ES-I3 (cell line): ENCODE measurements around the gene AURKAIP1.

Source experiments
- H3K36me3 ChIP-seq: 2 replicates; pipeline ENCODE4 v1.6.1; 2013; ENCODE audit warnings: mild to moderate bottlenecking, low read length, control low read depth, moderate library complexity; ENCODE audit not compliant: insufficient read depth
- H3K4me1 ChIP-seq: 2 replicates; pipeline ENCODE4 v1.6.1; 2013; ENCODE audit warnings: mild to moderate bottlenecking, control low read depth, low read length; ENCODE audit not compliant: insufficient read depth
- H3K9ac ChIP-seq: 2 replicates; pipeline ENCODE4 v1.6.1; 2013; ENCODE audit warnings: low read depth, mild to moderate bottlenecking, low read length, moderate library complexity
- H3K9me3 ChIP-seq: 2 replicates; pipeline ENCODE4 v1.6.1; 2013; ENCODE audit warnings: mild to moderate bottlenecking, low read length, moderate library complexity; ENCODE audit not compliant: control insufficient read depth, insufficient read depth

AURKAIP1 gene

DNA sequence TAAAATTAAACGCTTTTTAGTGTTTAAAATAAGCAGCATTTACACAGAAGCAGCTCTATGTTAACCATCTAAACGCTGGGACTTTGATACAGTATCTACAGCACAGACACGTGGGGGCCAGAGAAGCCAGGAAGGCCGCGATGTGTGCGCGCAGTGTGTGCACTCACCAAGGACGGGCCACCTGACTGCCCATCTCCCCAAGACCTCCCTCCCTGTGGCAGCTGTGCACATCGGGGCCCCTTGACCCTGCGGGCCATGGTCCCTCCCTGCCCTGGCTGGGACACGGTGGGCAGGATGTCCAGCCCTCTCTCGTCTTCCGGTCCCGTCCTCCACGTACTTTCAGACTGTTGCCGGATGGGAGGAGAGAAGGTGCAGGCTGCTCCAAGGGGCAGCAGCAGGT lies 39.7 kb downstream of the AURKAIP1 start:
- H3K9ac ChIP-seq, result no peak overlapping the region

DNA sequence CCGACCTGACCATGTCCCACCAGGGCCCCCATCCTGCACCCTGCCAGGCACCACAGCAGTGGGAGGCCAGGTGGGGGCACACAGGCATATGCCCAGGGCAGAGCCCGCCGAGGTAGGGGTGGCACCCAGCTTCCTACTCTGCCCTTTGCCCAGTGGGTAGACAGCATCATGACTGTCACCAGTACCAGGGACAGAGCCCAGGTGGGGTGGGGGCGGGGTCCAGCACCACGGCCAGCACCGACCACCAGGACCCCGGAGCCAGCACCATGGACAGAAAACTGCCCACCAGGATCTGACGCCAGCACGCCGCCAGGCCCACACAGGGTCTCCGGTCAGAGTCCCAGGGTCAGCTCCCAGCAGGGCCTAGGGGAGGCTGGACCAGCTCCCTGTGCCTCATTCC lies 40.2 kb downstream of the AURKAIP1 start:
- no peaks in the 10 kb centered on the region for H3K4me1 ChIP-seq

More for the DNA sequence above, 39.7 kb downstream of the AURKAIP1 start:
- Histone ChIP-seq H3K9me3 (no peaks in the 10 kb centered on the region), H3K4me1 (no peaks in the 10 kb centered on the region), H3K36me3 (no peaks in the 10 kb centered on the region)

GRCh38 chr1:1333551-1334241 lies 41.3 kb downstream of the AURKAIP1 start:
- H3K36me3 ChIP-seq, result no peaks in the 10 kb centered on the region
- no peaks in the 10 kb centered on the region for H3K4me1 ChIP-seq
- no peak overlapping the region for H3K9ac ChIP-seq
- H3K9me3 ChIP-seq, result no peaks in the 10 kb centered on the region

More for the DNA sequence above, 40.2 kb downstream of the AURKAIP1 start:
- Histone ChIP-seq H3K9ac (no peak overlapping the region), H3K9me3 (no peaks in the 10 kb centered on the region), H3K36me3 (no peaks in the 10 kb centered on the region)

DNA sequence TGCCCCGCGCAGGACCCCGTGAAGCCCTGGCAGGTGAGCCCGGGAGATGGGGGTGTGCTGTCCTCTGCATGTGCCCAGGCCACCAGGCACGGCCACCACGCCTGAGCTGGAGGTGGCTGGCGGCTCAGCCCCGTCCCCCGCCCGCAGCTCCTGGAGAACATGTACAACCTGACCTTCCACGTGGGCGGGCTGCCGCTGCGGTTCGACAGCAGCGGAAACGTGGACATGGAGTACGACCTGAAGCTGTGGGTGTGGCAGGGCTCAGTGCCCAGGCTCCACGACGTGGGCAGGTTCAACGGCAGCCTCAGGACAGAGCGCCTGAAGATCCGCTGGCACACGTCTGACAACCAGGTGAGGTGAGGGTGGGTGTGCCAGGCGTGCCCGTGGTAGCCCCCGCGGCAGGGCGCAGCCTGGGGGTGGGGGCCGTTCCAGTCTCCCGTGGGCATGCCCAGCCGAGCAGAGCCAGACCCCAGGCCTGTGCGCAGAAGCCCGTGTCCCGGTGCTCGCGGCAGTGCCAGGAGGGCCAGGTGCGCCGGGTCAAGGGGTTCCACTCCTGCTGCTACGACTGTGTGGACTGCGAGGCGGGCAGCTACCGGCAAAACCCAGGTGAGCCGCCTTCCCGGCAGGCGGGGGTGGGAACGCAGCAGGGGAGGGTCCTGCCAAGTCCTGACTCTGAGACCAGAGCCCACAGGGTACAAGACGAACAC lies 42.1 kb downstream of the AURKAIP1 start:
- Histone ChIP-seq H3K9ac (no peak overlapping the region), H3K9me3 (no peaks in the 10 kb centered on the region), H3K36me3 (no peaks in the 10 kb centered on the region), H3K4me1 (no peaks in the 10 kb centered on the region)

- no peak overlapping the region for H3K9ac ChIP-seq
- H3K36me3 ChIP-seq, result no peaks in the 10 kb centered on the region
- H3K4me1 ChIP-seq, result no peaks in the 10 kb centered on the region
- H3K9me3 ChIP-seq, result no peaks in the 10 kb centered on the region
Observed at GRCh38 chr1:1332031-1332755, 42.8 kb downstream of the AURKAIP1 start.

DNA sequence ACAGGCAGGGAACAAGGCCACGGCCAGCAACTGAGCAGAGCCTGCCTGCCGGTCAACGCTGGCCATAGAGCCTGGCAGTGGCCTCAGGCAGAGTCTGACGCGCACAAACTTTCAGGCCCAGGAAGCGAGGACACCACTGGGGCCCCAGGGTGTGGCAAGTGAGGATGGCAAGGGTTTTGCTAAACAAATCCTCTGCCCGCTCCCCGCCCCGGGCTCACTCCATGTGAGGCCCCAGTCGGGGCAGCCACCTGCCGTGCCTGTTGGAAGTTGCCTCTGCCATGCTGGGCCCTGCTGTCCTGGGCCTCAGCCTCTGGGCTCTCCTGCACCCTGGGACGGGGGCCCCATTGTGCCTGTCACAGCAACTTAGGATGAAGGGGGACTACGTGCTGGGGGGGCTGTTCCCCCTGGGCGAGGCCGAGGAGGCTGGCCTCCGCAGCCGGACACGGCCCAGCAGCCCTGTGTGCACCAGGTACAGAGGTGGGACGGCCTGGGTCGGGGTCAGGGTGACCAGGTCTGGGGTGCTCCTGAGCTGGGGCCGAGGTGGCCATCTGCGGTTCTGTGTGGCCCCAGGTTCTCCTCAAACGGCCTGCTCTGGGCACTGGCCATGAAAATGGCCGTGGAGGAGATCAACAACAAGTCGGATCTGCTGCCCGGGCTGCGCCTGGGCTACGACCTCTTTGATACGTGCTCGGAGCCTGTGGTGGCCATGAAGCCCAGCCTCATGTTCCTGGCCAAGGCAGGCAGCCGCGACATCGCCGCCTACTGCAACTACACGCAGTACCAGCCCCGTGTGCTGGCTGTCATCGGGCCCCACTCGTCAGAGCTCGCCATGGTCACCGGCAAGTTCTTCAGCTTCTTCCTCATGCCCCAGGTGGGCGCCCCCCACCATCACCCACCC lies 43.7 kb downstream of the AURKAIP1 start, which contains the start of gene TAS1R3:
TSS of gene TAS1R3 (plus strand) at position 213 of the 898 bp plus-strand sequence. CDS start at position 279, 66 bp downstream.
- Histone ChIP-seq H3K4me1 (no peaks in the 10 kb centered on the region), H3K9ac (no peak within 1 kb of the TSS), H3K9me3 (no peaks in the 10 kb centered on the region), H3K36me3 (no peaks in the 10 kb centered on the region)

DNA sequence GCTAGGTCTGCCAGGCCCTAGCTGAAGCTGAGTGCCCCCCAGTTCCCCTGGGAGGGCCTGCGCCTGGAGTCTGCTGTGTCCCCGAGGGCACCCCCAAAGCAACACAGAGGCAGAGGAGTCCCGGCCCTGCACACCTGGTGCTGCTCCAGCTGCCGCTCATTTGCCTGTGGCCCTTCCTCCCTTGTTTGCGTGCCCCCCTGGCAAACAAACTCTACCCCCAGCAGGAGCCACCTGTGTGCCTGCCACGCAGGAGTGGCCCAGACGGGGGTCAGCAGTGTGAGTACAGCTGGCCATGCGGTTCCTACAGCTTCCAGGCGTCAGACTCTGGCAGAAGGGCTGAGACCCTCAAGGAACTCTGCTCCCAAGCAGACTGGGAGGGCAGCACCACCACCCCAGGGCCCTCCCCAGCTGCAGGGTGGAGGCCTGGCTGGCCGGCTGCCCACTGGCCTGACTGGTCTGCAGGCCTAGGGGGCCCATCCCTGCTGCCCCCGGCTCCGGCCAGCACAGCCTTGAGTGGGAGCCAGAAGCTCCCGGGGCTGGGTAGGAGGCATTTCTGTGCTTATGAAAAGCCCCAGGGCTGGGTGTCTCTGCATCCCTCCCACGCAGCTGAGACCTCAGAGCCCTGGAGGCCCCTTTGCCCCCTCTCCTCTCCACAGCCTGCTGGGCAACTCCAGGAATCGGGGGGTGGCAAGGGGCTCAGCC lies 44.5 kb downstream of the AURKAIP1 start:
- H3K9ac ChIP-seq, result no peak overlapping the region
- no peaks in the 10 kb centered on the region for H3K9me3 ChIP-seq
- no peaks in the 10 kb centered on the region for H3K4me1 ChIP-seq
- no peaks in the 10 kb centered on the region for H3K36me3 ChIP-seq

DNA sequence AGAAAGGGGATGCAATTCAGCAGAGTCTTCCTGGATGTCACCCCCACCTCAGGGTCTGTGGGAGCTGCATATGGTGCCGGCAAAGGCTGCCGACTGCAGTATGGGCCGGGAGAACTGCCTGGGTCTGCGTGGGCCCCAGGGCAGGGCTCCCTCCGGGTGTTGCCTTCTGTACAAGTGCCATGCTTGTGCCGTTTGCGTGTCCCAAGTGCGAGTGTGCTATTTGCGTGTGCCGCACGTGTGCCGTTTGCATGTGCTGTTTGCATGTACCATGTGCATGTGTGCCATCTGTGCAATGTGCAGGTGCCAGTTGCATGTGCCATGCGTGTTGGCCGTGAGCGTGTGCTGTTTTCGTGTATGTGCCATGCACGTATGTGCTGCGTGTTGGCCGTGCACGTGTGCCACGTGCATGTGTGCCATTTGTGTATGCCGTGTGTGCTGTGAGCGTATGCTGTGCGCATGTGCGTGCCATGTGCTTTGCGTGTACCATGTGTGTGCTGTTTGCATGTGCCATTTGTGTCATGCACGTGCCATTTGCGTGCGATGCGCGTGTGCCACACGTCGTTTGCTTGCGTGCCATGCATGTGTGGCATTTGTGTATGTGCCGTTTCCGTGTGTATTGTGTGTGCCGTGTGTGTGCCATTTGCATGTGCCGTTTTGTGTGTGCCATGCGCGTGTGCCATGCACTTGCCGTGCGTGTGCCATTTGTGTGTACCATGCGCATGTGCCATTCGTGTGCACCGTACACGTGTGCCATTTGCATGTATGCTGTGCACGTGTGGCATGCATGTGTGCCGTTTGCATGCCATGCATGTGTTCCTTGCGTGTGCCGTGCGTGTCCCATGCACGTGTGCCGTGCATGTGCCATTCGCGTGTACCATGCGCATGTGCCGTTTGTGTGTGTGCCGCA lies 45.5 kb downstream of the AURKAIP1 start:
- Histone ChIP-seq H3K9me3 (no peaks in the 10 kb centered on the region), H3K9ac (no peak overlapping the region), H3K36me3 (no peaks in the 10 kb centered on the region), H3K4me1 (no peaks in the 10 kb centered on the region)

DNA sequence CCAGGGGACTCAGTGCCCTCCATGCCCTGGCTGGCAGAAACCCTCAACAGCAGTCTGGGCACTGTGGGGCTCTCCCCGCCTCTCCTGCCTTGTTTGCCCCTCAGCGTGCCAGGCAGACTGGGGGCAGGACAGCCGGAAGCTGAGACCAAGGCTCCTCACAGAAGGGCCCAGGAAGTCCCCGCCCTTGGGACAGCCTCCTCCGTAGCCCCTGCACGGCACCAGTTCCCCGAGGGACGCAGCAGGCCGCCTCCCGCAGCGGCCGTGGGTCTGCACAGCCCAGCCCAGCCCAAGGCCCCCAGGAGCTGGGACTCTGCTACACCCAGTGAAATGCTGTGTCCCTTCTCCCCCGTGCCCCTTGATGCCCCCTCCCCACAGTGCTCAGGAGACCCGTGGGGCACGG lies 46.8 kb downstream of the AURKAIP1 start:
- Histone ChIP-seq H3K36me3 (no peaks in the 10 kb centered on the region), H3K4me1 (0 out of 2 replicates have a peak, but pooled peaks cover 4% of the 10 kb centered on the region), H3K9me3 (no peaks in the 10 kb centered on the region), H3K9ac (no peak overlapping the region)

GRCh38 chr1:1327291-1327690 lies 47.7 kb downstream of the AURKAIP1 start:
- Histone ChIP-seq H3K9me3 (no peaks in the 10 kb centered on the region), H3K36me3 (no peaks in the 10 kb centered on the region), H3K4me1 (0 out of 2 replicates have a peak, but pooled peaks cover 5% of the 10 kb centered on the region), H3K9ac (no peak overlapping the region)

GRCh38 chr1:1326075-1326605 lies 48.9 kb downstream of the AURKAIP1 start:
- Histone ChIP-seq H3K4me1 (0 out of 2 replicates have a peak, but pooled peaks cover 5% of the 10 kb centered on the region), H3K36me3 (no peaks in the 10 kb centered on the region), H3K9me3 (no peaks in the 10 kb centered on the region), H3K9ac (no peak overlapping the region)

DNA sequence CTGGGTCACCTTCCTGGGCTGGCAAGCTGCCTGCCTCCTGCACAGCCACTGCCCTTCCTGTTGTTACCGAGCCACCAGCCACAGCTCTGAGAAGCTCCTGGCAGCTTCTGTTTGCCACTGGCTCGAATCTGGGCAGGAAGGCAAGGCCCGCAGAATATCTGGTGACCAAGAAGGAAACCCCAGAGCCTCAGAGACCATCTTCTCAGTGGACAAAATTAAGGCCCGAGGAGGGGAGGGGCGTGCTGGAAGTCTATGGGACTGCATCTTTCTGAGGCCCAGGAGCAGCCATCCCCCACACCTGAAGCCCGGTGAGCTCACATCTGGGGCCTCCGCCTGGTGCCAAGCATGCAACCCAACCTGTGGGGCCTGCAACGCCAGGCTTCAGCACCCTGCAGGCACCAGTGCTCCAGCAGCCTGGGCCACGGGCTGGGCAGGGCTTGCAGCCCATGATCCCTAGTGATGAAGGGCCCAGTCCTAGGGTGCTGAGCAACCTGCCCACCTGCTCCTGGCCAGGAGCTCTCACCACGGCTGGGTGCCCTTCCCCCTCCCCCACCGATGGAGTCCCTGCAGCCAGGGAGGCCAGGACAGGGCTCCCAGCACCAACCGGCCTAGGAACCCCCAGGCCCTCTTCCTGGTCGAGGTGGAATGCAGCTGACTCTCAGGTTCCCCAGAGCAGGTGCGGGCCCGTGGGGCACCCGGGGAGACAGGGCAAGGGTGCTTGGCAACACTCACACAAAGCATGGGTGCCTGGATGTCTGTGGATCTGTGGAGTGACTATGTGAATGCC lies 49.5 kb downstream of the AURKAIP1 start:
- Histone ChIP-seq H3K4me1 (0 out of 2 replicates have a peak, but pooled peaks cover 5% of the 10 kb centered on the region), H3K36me3 (no peaks in the 10 kb centered on the region), H3K9me3 (no peaks in the 10 kb centered on the region), H3K9ac (peak overlapping the region; percentile 83; the same call in 1 of the 2 replicates)
